Transverse colon (tissue), 4 donors: ENCODE results near the gene ARFGAP2. TPM values are rescaled to one million over a fixed set of nuclear protein-coding genes. Genes with fewer than 3 reads are reported as not detected.

Experiments
- DNase-seq: peaks from one replicate; pipeline ENCODE4 v3.0.0-alpha.2; 2019
- H3K27ac ChIP-seq, 4 donors: fragments of 200-600 bp; sonication (generic); 2 replicates each; pipeline ENCODE4 v1.5.1; 2016 to 2018; ENCODE audit warnings: inconsistent platforms in 4 of 4
- H3K27me3 ChIP-seq: fragments of 200-600 bp; sonication (generic); 2 replicates; pipeline ENCODE4 v1.5.1; 2017; ENCODE audit warnings: inconsistent platforms
- H3K36me3 ChIP-seq, 4 donors: fragments of 200-600 bp; sonication (generic); 2 replicates each; pipeline ENCODE4 v1.5.1; 2017 to 2019; ENCODE audit warnings: inconsistent platforms in 4 of 4
- H3K4me1 ChIP-seq, 4 donors: fragments of 200-600 bp; sonication (generic); 2 replicates each; pipeline ENCODE4 v1.5.1; 2017 to 2020; ENCODE audit warnings: inconsistent platforms in 4 of 4
- H3K4me3 ChIP-seq, 4 donors: fragments of 200-600 bp; sonication (generic); 1 replicate in 1 of 4; 2 replicates in 3 of 4; pipeline versions ENCODE4 v1.5.1 to v1.6.1; 2017 to 2019; ENCODE audit warnings: inconsistent platforms in 4 of 4
- H3K9me3 ChIP-seq, 2 donors: fragments of 200-600 bp; sonication (generic); 2 replicates each; pipeline ENCODE4 v1.5.1; 2017 to 2019; ENCODE audit warnings: inconsistent platforms in 2 of 2
- CTCF ChIP-seq, 5 experiments: fragments of 200-600 bp in 3 of 5; fragments of 450-650 bp in 2 of 5; sonication (generic) in 3 of 5; IDR thresholded peaks; 1 replicate in 2 of 5; 2 replicates in 3 of 5; pipeline ENCODE4 v1.5.1; 2016 to 2017; ENCODE audit warnings: antibody characterized with exemption in 5 of 5, inconsistent platforms in 3 of 5, mild to moderate bottlenecking in 2 of 5, moderate library complexity in 1 of 5
- EP300 ChIP-seq: sonication (generic); formaldehyde crosslinking; IDR thresholded peaks from one replicate; pipeline ENCODE4 v1.6.1; 2017; ENCODE audit warnings: antibody characterized with exemption, low read depth
- POLR2A ChIP-seq: fragments of 450-650 bp; IDR thresholded peaks from one replicate; pipeline ENCODE4 v1.6.1; 2016; ENCODE audit warnings: antibody characterized with exemption, mild to moderate bottlenecking, moderate library complexity
- POLR2AphosphoS5 ChIP-seq, 3 donors: sonication (generic); formaldehyde crosslinking; IDR thresholded peaks; one replicate each; pipeline ENCODE4 v1.6.1; 2016; ENCODE audit warnings: antibody characterized with exemption in 3 of 3
- WGBS, 2 donors: methylation state at CpG; one replicate each; pipeline ENCODE4 v1.1.5; 2018; ENCODE audit warnings: low coverage in 1 of 2; 5-methylcytosine and 5-hydroxymethylcytosine counted together
- in situ Hi-C, 4 donors: fragments of 200-750 bp; cut with MboI; loops; one replicate each; pipeline versions ENCODE4 v1.15.0 to v1.15.1; 2017; ENCODE audit warnings: low sequenced_read_pairs in 3 of 4, low pct_ligation_motif_present in 1 of 4, low pct_unique_long_range_greater_than_20kb in 1 of 4
- intact Hi-C: fragments of 100-400 bp; cut with DNase I; formaldehyde crosslinking; loops from one replicate; pipeline ENCODE4 v1.15.1; 2023; ENCODE audit warnings: low total_unique reads
- total RNA-seq, 4 donors: library from RNA; depleted of rRNA; stranded (reverse); fragments of >200 nt; gene quantifications; one replicate each; pipeline ENCODE4 v1.1.0, GENCODE V29; 2016

The ARFGAP2 gene
- total RNA-seq, 4 donors from 2014 or later, result 123 to 213 (median 132) TPM

GRCh38 chr11:47177229-47177845 lies 658 bp upstream of the ARFGAP2 start:
- 2% methylated on average over 12 of the region's 21 CpGs; no CpG with 5 or more reads in 1 of the 2 donors for WGBS, 2 donors
- peaks cover 0 to 20% (median 0%) of the 10 kb centered on the region in 4 donors for H3K36me3 ChIP-seq
- intact Hi-C loops (loop anchor here (5.0 to 10.0 kb wide), 2 partner anchors 57 to 180 kb away; no protein-coding TSS in a partner anchor), in situ Hi-C loops (loop anchor here in 3 of 4 donors (5.0 to 25.0 kb wide), 3 partner anchors 80 to 185 kb away; partner anchors contain the start of genes MYBPC3 (in 1 of the 3) and NR1H3 (in 1 of the 3))
- H3K4me3 ChIP-seq, result peak overlapping the region; percentile 67 to 96 (median 87)
- no peaks in the 10 kb centered on the region for H3K9me3 ChIP-seq
- H3K4me1 ChIP-seq, result peaks cover 15 to 36% (median 22%) of the 10 kb centered on the region in 4 donors
- no peaks in the 10 kb centered on the region for H3K27me3 ChIP-seq
- DNase-seq, result peak; percentile 73
- TF ChIP-seq POLR2A, result peak; percentile 12
- peak; percentile 65 to 94 (median 70) for TF ChIP-seq CTCF (IDR thresholded peaks at IDR 0.05)
- no peak for TF ChIP-seq POLR2AphosphoS5 (IDR thresholded peaks at IDR 0.05)
- no peak for TF ChIP-seq EP300
- peak overlapping the region; percentile 91 to 99 (median 95) for H3K27ac ChIP-seq

- intact Hi-C loops (loop anchor here (5.0 to 10.0 kb wide), 2 partner anchors 59 to 181 kb away; no protein-coding TSS in a partner anchor), in situ Hi-C loops (loop anchor here in 3 of 4 donors (5.0 to 25.0 kb wide), 3 partner anchors 81 to 186 kb away; partner anchors contain the start of genes MYBPC3 (in 1 of the 3) and NR1H3 (in 1 of the 3))
- Histone ChIP-seq H3K27ac (peak overlapping the region; percentile 91 to 99 (median 95)), H3K9me3 (no peaks in the 10 kb centered on the region), H3K4me3 (peak overlapping the region; percentile 86 to 96 (median 88)), H3K27me3 (no peaks in the 10 kb centered on the region), H3K4me1 (peaks cover 15 to 39% (median 26%) of the 10 kb centered on the region in 4 donors), H3K36me3 (peaks cover 0 to 28% (median 3%) of the 10 kb centered on the region in 4 donors)
- TF ChIP-seq POLR2AphosphoS5 (IDR thresholded peaks at IDR 0.05), result no peak
- TF ChIP-seq CTCF (IDR thresholded peaks at IDR 0.05), result no peak
- TF ChIP-seq EP300, result no peak
- TF ChIP-seq POLR2A, result no peak
- WGBS, 2 donors, result 29% methylated on average over 14 of the region's 14 CpGs; no CpG with 5 or more reads in 1 of the 2 donors
- DNase-seq, result no peak
Observed at GRCh38 chr11:47175746-47176327, 842 bp downstream of the ARFGAP2 start.

- no peak for DNase-seq
- H3K9me3 ChIP-seq, result no peaks in the 10 kb centered on the region
- peaks cover 12 to 35% (median 23%) of the 10 kb centered on the region in 4 donors for H3K4me1 ChIP-seq
- H3K27ac ChIP-seq, result no peak overlapping the region
- intact Hi-C loops (loop anchor here (5.0 to 10.0 kb wide), 2 partner anchors 62 to 441 kb away; no protein-coding TSS in a partner anchor), in situ Hi-C loops (loop anchor here in 1 of 4 donors (10.0 kb wide), 1 partner anchor 92 kb away; no protein-coding TSS in a partner anchor)
- peaks cover 0 to 48% (median 12%) of the 10 kb centered on the region in 4 donors for H3K36me3 ChIP-seq
- H3K27me3 ChIP-seq, result no peaks in the 10 kb centered on the region
- 60 to 72% methylated on average over 1 to 6 of the region's 6 CpGs for WGBS, 2 donors
- TF ChIP-seq EP300 (no peak), CTCF (IDR thresholded peaks at IDR 0.05) (no peak), POLR2A (no peak), POLR2AphosphoS5 (IDR thresholded peaks at IDR 0.05) (no peak)
- no peak overlapping the region for H3K4me3 ChIP-seq
Observed at GRCh38 chr11:47172740-47173336, 3.8 kb downstream of the ARFGAP2 start.
